Right renal pelvis (tissue), 4 donors: ENCODE measurements around the gene HELZ2. TPM values are rescaled to one million over a fixed set of nuclear protein-coding genes. Genes with fewer than 3 reads are reported as not detected.
"Not testable (repeated sequence)": the region's sequence is repeated elsewhere in the genome, so short reads cannot be mapped to it uniquely, and the experiment has no call there.

Experiments
- DNase-seq, 4 donors: peaks; one replicate each; pipeline ENCODE4 v3.0.0-alpha.2; 2013; ENCODE audit warnings: low read depth in 4 of 4, low spot score in 3 of 4, missing footprints in 1 of 4
- polyA plus RNA-seq, 4 donors: library from polyadenylated mRNA; unstranded; fragments of 120-200 nt; gene quantifications; one replicate each; pipeline ENCODE4 v1.2.1, GENCODE V29; 2013; ENCODE audit not compliant: insufficient read length in 4 of 4

HELZ2 gene
- polyA plus RNA-seq, 4 donors: 10.1 to 15.3 (median 11.2) TPM

GRCh38 chr20:63579017-63579694 lies 5.1 kb upstream of the HELZ2 start:
- no peak for DNase-seq

GRCh38 chr20:63578224-63579016 lies 4.4 kb upstream of the HELZ2 start:
- no peak for DNase-seq

- DNase-seq: no peak
These were observed 3.4 kb upstream of the HELZ2 start for GRCh38 chr20:63577317-63577894.

GRCh38 chr20:63576311-63576710 lies 2.3 kb upstream of the HELZ2 start:
- no peak for DNase-seq

- no peak for DNase-seq
These were observed 1.0 kb upstream of the HELZ2 start for GRCh38 chr20:63574829-63575743.

DNA sequence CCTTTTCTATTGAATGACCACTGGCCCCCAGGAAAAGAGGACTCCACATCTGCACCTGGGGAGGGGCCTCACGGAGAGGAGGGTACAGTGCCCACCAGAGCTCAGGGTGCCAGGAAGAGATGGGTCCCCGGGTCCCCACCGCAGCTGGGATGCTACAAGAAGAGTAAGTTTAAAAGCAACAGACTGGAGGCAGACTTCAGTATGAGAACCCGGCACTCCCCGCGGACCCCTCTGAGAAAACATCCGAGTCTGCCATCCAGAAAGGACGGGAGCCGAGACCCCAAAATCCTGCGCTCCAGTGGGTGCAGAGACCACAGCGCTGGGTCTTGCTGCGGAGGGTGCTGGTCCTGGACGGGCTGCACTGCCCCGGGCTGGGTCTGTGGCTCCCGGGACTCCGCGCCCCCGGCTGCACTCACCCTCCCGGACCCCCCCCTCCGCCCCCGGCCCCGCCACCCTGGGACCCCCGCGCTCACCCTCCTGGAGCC lies 350 bp downstream of the HELZ2 start:
- no peak for DNase-seq

- no peak for DNase-seq
These were observed 1.0 kb downstream of the HELZ2 start for GRCh38 chr20:63572788-63573646.

- no peak for DNase-seq
These were observed 1.8 kb downstream of the HELZ2 start for GRCh38 chr20:63572071-63572787.

DNA sequence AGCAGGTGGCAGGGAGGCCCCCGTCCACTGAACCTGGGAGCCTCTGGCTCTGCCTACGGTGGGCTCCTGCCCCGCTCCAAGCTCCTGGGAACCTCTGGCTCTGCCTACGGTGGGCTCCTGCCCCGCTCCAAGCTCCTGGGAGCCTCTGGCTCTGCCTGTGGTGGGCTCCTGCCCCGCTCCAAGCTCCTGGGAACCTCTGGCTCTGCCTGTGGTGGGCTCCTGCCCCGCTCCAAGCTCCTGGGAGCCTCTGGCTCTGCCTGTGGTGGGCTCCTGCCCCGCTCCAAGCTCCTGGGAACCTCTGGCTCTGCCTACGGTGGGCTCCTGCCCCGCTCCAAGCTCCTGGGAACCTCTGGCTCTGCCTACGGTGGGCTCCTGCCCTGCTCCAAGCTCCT lies 3.0 kb downstream of the HELZ2 start:
- not testable (repeated sequence) for DNase-seq

- no peak for DNase-seq
These were observed 3.6 kb downstream of the HELZ2 start for GRCh38 chr20:63570281-63571086.

DNA sequence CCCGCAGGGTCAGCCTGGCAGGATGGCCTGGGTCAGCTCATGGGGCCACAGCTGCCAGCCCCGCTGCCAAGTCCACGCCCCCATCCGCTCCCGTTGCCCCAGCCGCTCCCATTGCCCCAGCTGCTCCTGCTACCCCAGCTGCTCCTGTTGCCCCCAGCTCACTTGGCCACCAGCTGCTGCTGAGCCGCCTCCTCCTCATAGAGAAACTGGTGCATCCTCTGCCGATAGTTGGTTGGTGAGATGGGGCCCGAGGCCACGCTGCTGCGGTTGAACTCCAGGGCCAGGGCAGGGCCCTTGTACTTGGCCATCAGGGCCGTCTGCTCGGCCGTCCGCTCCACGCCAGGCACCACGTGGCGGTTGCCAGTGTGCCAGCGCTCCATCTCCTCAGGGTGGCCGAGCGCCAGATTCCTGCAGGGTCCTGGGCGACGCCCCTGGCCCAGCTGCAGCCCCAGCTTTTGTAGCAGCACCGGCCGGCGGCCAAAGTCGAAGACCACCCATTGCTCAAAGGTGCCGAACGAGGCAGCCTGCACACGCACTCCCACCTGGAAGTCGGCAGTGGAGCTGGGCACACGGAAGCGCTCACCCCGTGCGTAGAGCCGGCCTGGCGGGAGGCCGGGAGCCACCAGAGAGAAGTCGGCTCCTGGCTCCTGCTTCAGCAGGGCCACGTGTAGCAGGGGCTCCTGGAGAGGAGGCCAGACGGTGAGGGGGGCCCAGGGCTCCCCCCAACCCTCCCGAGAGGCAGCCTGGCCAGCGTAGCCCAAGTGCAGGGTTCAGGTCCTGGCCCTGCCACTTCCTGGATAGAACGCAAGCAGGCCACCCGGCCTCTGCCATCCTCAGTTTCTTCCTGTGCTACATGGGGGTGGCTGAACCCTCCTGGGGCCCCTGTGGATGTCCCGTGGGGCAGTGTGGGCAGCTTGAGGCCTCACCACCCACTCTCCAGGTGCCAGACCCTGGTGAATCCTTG lies 4.8 kb downstream of the HELZ2 start:
- no peak for DNase-seq

- no peak for DNase-seq
These were observed 5.7 kb downstream of the HELZ2 start for GRCh38 chr20:63568170-63568981.

GRCh38 chr20:63567386-63568169 lies 6.5 kb downstream of the HELZ2 start:
- DNase-seq: no peak

- DNase-seq: no peak
These were observed 7.0 kb downstream of the HELZ2 start for GRCh38 chr20:63567136-63567385.

DNA sequence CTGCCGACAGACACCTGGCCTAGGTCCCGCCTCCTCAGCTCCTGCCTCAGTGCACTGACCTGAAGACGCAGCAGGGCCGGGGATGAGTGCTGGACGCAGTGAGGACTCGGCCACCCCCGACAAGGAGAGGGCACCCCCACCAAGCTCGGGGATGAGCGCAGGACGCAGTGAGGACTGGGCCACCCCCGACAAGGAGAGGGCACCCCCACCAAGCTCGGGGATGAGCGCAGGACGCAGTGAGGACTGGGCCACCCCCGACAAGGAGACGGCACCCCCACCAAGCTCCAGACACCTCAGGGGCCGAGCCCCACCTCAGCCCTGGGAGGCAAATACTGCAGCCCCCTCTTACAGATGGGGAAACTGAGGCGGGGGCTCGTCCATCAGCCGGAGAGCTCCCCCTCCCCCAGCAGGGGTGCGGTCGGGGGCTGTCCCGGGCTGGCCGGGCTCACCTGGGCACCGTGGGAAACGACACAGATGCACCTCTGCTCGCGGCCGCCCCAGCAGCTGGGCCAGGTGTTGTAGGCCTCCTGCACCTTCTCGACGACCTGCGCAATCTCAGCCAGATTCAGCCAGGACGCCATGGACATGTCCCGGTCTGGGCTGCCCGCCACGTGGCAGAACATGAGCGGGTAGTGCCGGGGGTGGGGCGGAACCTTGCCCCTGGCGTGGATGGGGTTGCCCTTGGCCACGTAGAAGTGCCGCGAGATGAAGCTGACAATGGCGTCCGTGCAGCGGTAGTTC lies 7.5 kb downstream of the HELZ2 start:
- DNase-seq: no peak
